ENCODE results near the gene PREX1.
"Not testable (repeated sequence)": the region's sequence is repeated elsewhere in the genome, so short reads cannot be mapped to it uniquely, and the experiment has no call there.

Gene PREX1

GRCh38 chr20:48846516-48847492 is 19.0 kb upstream of the PREX1 start:
- H3K4me3 ChIP-seq (ENCODE audit: low read depth, low read length), result no peak overlapping the region
- no peak for TF ChIP-seq CTCF (IDR thresholded peaks at IDR 0.05; ENCODE audit: control insufficient read depth, extremely low read depth, insufficient read depth)
- DNase-seq (ENCODE audit: low read depth), result no peak

GRCh38 chr20:48845721-48846306 is 18.0 kb upstream of the PREX1 start:
- no peak overlapping the region for H3K4me3 ChIP-seq (ENCODE audit: low read depth, low read length)
- DNase-seq (ENCODE audit: low read depth), result no peak
- TF ChIP-seq CTCF (IDR thresholded peaks at IDR 0.05; ENCODE audit: control insufficient read depth, extremely low read depth, insufficient read depth), result no peak

GRCh38 chr20:48844996-48845395 is 17.2 kb upstream of the PREX1 start:
- no peak for DNase-seq (ENCODE audit: low read depth)

GRCh38 chr20:48843896-48844295 is 16.1 kb upstream of the PREX1 start:
- not testable (repeated sequence) for DNase-seq (ENCODE audit: low read depth); H3K4me3 ChIP-seq (ENCODE audit: low read depth, low read length)

More at GRCh38 chr20:48844996-48845395, 17.2 kb upstream of the PREX1 start:
- TF ChIP-seq CTCF (IDR thresholded peaks at IDR 0.05; ENCODE audit: control insufficient read depth, extremely low read depth, insufficient read depth), result no peak
- no peak overlapping the region for H3K4me3 ChIP-seq (ENCODE audit: low read depth, low read length)

GRCh38 chr20:48843057-48843806 is 15.4 kb upstream of the PREX1 start:
- TF ChIP-seq CTCF (IDR thresholded peaks at IDR 0.05; ENCODE audit: control insufficient read depth, extremely low read depth, insufficient read depth), result no peak
- DNase-seq (ENCODE audit: low read depth), result no peak
- no peak overlapping the region for H3K4me3 ChIP-seq (ENCODE audit: low read depth, low read length)

- DNase-seq (ENCODE audit: low read depth), result no peak
- no peak for TF ChIP-seq CTCF (IDR thresholded peaks at IDR 0.05; ENCODE audit: control insufficient read depth, extremely low read depth, insufficient read depth)
- H3K4me3 ChIP-seq (ENCODE audit: low read depth, low read length), result no peak overlapping the region
These were observed 14.2 kb upstream of the PREX1 start for GRCh38 chr20:48841875-48842529.

Data from LNCaP clone FGC (cell line).